Naive thymus-derived CD4-positive, alpha-beta T cell (primary cell): ENCODE data around the gene CAMTA1. TPM values are rescaled to one million over a fixed set of nuclear protein-coding genes. Genes with fewer than 3 reads are reported as not detected.

Source experiments
- ATAC-seq: fragments of 150-1000 bp; cut with Tn5 transposase; 2 replicates; pipeline ENCODE4 v1.10.0; 2021; ENCODE audit warnings: mild to moderate bottlenecking, moderate library complexity
- CTCF ChIA-PET: fragments of 350-600 bp; sonication (Branson Sonifier 250); formaldehyde crosslinking; loops from one replicate; lab custom pipeline; 2021; ENCODE audit warnings: antibody characterized with exemption; lab: Charles Lee
- POLR2A ChIA-PET: fragments of 350-600 bp; sonication (Branson Sonifier 250); formaldehyde crosslinking; loops from one replicate; lab custom pipeline; 2021; ENCODE audit warnings: antibody characterized with exemption, inconsistent platforms; lab: Charles Lee
- DNase-seq, 9 donors: peaks; one replicate each; pipeline versions ENCODE4 v3.0.0 to v3.0.0-alpha.2; 2020 to 2022; ENCODE audit warnings: mixed read lengths in 1 of 9
- H3K27ac ChIP-seq: one replicate; pipeline ENCODE4 v1.7.0; 2013; ENCODE audit warnings: mild to moderate bottlenecking, low read depth, low read length, moderate library complexity
- H3K27me3 ChIP-seq, 2 donors: one replicate each; pipeline ENCODE4 v1.7.0; 2013; ENCODE audit warnings: low read length in 2 of 2, mild to moderate bottlenecking in 2 of 2, moderate library complexity in 2 of 2; ENCODE audit not compliant: control insufficient read depth in 2 of 2, insufficient read depth in 2 of 2
- H3K36me3 ChIP-seq, 3 experiments: 1 replicate in 2 of 3; 2 replicates in 1 of 3; pipeline ENCODE4 v1.7.0; 2013; ENCODE audit warnings: low read length in 3 of 3, mild to moderate bottlenecking in 3 of 3, moderate library complexity in 1 of 3; ENCODE audit not compliant: insufficient read depth in 3 of 3, control insufficient read depth in 2 of 3
- H3K4me1 ChIP-seq, 2 donors: one replicate each; pipeline ENCODE4 v1.7.0; 2013; ENCODE audit warnings: low read length in 2 of 2, mild to moderate bottlenecking in 2 of 2, moderate library complexity in 1 of 2; ENCODE audit not compliant: control insufficient read depth in 2 of 2, insufficient read depth in 2 of 2
- H3K4me3 ChIP-seq: 2 replicates; pipeline ENCODE4 v1.7.0; 2013; ENCODE audit warnings: mild to moderate bottlenecking, low read length
- H3K9me3 ChIP-seq, 3 experiments: 1 replicate in 2 of 3; 2 replicates in 1 of 3; pipeline ENCODE4 v1.7.0; 2013; ENCODE audit warnings: low read length in 3 of 3; ENCODE audit not compliant: control insufficient read depth in 2 of 3
- H3K27ac Mint-ChIP-seq, 9 donors: one replicate each; pipeline ENCODE4 v1.8.0; 2020 to 2022; ENCODE audit warnings: mixed read lengths in 9 of 9, mild to moderate bottlenecking in 8 of 9, moderate library complexity in 5 of 9, inconsistent platforms in 2 of 9
- H3K27me3 Mint-ChIP-seq, 5 donors: one replicate each; pipeline ENCODE4 v1.8.0; 2021 to 2022; ENCODE audit warnings: mixed read lengths in 5 of 5, mild to moderate bottlenecking in 1 of 5
- H3K36me3 Mint-ChIP-seq, 5 donors: one replicate each; pipeline ENCODE4 v1.8.0; 2020 to 2022; ENCODE audit warnings: mixed read lengths in 5 of 5, mild to moderate bottlenecking in 3 of 5, inconsistent platforms in 1 of 5
- H3K4me1 Mint-ChIP-seq, 7 donors: one replicate each; pipeline ENCODE4 v1.8.0; 2020 to 2022; ENCODE audit warnings: mixed read lengths in 7 of 7, mild to moderate bottlenecking in 3 of 7, inconsistent platforms in 1 of 7
- H3K4me3 Mint-ChIP-seq, 10 donors: one replicate each; pipeline ENCODE4 v1.8.0; 2020 to 2022; ENCODE audit warnings: mild to moderate bottlenecking in 10 of 10, mixed read lengths in 10 of 10, moderate library complexity in 6 of 10, inconsistent platforms in 2 of 10
- H3K9me3 Mint-ChIP-seq, 11 donors: one replicate each; pipeline ENCODE4 v1.8.0; 2020 to 2022; ENCODE audit warnings: mixed read lengths in 11 of 11, mild to moderate bottlenecking in 4 of 11, inconsistent platforms in 1 of 11, moderate library complexity in 1 of 11
- intact Hi-C, 2 donors: fragments of 100-400 bp; cut with micrococcal nuclease; formaldehyde crosslinking; loops; one replicate each; pipeline ENCODE4 v1.15.1; 2023
- polyA plus RNA-seq, 2 donors: library from polyadenylated mRNA; unstranded; fragments of 300-500 nt; fragmentation: Illumina TruSeq; gene quantifications; one replicate each; pipeline ENCODE4 v1.2.3, GENCODE V29; 2021
- total RNA-seq, 6 experiments: library from RNA in 5 of 6; stranded (reverse) in 5 of 6; gene quantifications; 1 replicate in 5 of 6; 2 replicates in 1 of 6; pipeline ENCODE4 v1.2.3 and lab custom pipeline; 2021 to 2026

Gene CAMTA1
- total and polyA plus RNA-seq, 7 experiments from 2014 or later = 38.1 to 68.6 (median 42.6) TPM

DNA sequence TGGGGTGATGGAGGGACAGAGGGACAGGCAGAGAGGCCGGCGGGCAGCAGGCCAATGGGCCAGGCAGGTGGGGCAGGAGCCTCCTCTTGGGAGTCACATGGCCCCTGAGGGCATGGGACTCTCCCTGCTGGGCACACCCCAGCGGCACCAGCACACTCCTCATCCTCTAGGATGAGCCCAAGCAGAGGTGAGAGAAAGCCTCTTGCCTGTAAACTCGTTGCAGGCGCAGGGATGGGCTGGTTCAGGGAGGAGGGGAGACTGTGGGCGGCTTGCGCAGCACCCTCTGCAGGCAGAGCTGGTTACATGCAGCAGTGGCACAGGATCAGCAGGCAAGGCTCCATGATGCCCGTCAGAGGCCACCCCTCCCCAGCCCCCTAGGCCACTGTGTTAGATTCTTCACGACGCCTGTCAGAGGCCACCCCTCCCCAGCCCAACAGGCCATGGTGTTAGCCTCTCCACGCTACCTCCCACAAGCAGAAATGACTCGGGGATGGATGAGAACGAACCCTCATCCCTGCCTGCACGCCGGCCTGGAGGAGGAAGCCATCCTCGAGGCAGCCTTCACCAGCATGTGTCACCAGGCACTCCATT lies 776.2 kb downstream of the CAMTA1 start:
- H3K4me1 Mint-ChIP-seq = no peaks in the 10 kb centered on the region
- Histone ChIP-seq H3K9me3 (no peaks in the 10 kb centered on the region), H3K27ac (no peak overlapping the region), H3K4me1 (no peaks in the 10 kb centered on the region), H3K27me3 (no peaks in the 10 kb centered on the region), H3K4me3 (no peak overlapping the region), H3K36me3 (no peaks in the 10 kb centered on the region)
- no peak for DNase-seq
- H3K36me3 Mint-ChIP-seq = no peaks in the 10 kb centered on the region
- no peaks in the 10 kb centered on the region for H3K9me3 Mint-ChIP-seq
- ChIA-PET CTCF (no interaction called here), POLR2A (no interaction called here)
- no peak for ATAC-seq
- peaks cover 0 to 4% (median 0%) of the 10 kb centered on the region in 5 donors for H3K27me3 Mint-ChIP-seq
- no peak overlapping the region for H3K27ac Mint-ChIP-seq
- no peak overlapping the region for H3K4me3 Mint-ChIP-seq
- intact Hi-C loops = no loop called here

DNA sequence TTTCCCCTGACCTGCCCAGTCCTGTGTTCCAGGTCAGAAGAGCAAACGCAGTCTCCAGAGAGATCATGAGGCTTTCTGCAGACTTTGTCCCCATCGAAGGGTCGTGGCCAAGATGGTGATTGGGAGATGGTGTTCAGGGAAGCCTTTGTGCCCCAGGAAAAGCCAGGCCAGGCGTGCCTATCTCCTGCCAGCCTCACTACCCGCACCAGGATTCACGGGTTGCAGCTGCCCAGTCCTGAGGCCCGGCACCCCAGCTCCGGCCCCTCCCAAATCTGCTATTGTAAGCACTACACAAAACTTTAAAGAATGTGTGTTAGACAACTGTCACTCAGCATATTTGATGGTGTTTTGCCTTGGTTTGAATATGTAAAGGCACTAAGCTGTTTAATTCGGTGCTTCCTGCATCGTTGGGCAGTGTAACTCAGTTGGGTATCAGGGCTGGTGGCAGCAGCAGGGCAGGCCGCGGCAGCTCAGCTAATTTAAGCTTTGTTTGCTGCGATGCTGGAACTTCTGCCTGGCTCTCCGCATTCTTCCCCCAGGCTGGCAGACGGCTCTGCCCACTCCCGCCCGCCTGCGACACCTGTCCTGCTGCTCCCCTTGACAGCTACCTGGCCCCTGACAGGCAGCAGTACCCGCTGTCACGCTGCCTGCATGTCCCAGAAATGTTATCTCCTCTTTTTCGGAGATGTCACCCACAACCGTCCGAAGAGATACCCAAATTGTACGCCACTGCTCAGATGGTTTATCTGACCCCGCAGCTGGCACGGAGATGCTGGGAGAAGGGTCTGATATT lies 776.9 kb downstream of the CAMTA1 start:
- ATAC-seq = no peak
- no peak for DNase-seq
- Mint-ChIP-seq H3K9me3 (no peaks in the 10 kb centered on the region), H3K36me3 (no peaks in the 10 kb centered on the region), H3K27ac (no peak overlapping the region), H3K4me3 (no peak overlapping the region), H3K4me1 (no peaks in the 10 kb centered on the region), H3K27me3 (peaks cover 0 to 4% (median 0%) of the 10 kb centered on the region in 5 donors)
- Histone ChIP-seq H3K4me1 (no peaks in the 10 kb centered on the region), H3K4me3 (no peak overlapping the region), H3K27ac (no peak overlapping the region), H3K36me3 (no peaks in the 10 kb centered on the region), H3K9me3 (no peaks in the 10 kb centered on the region), H3K27me3 (no peaks in the 10 kb centered on the region)
- intact Hi-C loops = no loop called here
- ChIA-PET POLR2A (no interaction called here), CTCF (no interaction called here)

- Mint-ChIP-seq H3K4me1 (no peaks in the 10 kb centered on the region), H3K9me3 (no peaks in the 10 kb centered on the region), H3K4me3 (no peak overlapping the region), H3K27me3 (peaks cover 0 to 4% (median 0%) of the 10 kb centered on the region in 5 donors), H3K27ac (no peak overlapping the region), H3K36me3 (no peaks in the 10 kb centered on the region)
- Histone ChIP-seq H3K27ac (no peak overlapping the region), H3K4me3 (no peak overlapping the region), H3K27me3 (no peaks in the 10 kb centered on the region), H3K4me1 (no peaks in the 10 kb centered on the region), H3K9me3 (peaks cover 0 to 2% (median 0%) of the 10 kb centered on the region in 3 experiments), H3K36me3 (no peaks in the 10 kb centered on the region)
- POLR2A ChIA-PET = no interaction called here
- intact Hi-C loops = no loop called here
- CTCF ChIA-PET = no interaction called here
- DNase-seq (no peak), ATAC-seq (no peak)
These were observed 777.7 kb downstream of the CAMTA1 start for GRCh38 chr1:7562729-7563605.

GRCh38 chr1:7564137-7564536 lies 778.9 kb downstream of the CAMTA1 start:
- no peaks in the 10 kb centered on the region for H3K9me3 Mint-ChIP-seq
- Histone ChIP-seq H3K4me1 (no peaks in the 10 kb centered on the region), H3K27me3 (no peaks in the 10 kb centered on the region), H3K36me3 (no peaks in the 10 kb centered on the region), H3K27ac (no peak overlapping the region), H3K4me3 (no peak overlapping the region), H3K9me3 (peaks cover 0 to 4% (median 0%) of the 10 kb centered on the region in 3 experiments)
- ChIA-PET POLR2A (no interaction called here), CTCF (no interaction called here)
- no peaks in the 10 kb centered on the region for H3K36me3 Mint-ChIP-seq
- ATAC-seq = no peak
- no peak overlapping the region for H3K27ac Mint-ChIP-seq
- intact Hi-C loops = no loop called here
- H3K4me1 Mint-ChIP-seq = no peaks in the 10 kb centered on the region
- DNase-seq = no peak
- H3K4me3 Mint-ChIP-seq = no peak overlapping the region
- peaks cover 0 to 4% (median 0%) of the 10 kb centered on the region in 5 donors for H3K27me3 Mint-ChIP-seq

DNA sequence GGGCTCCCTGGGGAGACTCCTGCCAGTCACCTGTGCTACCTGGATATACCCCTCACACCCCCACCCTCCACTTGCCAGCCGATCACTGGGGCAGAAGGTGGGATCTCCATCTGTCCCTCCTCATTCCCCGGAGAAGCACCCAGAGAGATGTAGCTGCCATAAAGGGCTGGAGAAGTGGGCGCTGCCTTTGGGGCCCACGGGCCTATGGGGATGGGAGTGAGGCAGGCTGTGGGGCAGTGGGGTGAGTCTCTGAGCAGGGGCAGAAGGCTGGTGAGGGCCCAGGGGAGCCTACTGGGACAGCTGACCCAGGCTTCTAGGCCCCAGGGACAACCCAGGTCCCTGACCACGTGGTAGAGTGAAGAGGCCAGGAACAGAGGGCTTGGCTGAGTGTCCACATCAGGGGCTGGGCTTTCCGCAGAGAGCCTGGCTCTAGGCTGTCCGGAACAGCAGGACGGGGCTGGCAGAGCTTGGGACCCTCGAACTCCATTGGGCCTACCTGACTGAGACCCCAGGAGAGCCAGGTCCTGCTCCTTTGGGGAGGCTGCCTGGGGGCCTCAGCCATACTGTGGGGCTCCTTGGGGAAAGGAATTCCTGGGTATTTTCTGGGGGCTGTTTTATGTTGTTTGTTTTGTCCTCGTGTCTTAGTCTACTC lies 780.0 kb downstream of the CAMTA1 start:
- DNase-seq = no peak
- intact Hi-C loops = no loop called here
- Mint-ChIP-seq H3K36me3 (no peaks in the 10 kb centered on the region), H3K9me3 (no peaks in the 10 kb centered on the region), H3K27me3 (peaks cover 0 to 4% (median 0%) of the 10 kb centered on the region in 5 donors), H3K4me3 (no peak overlapping the region), H3K4me1 (no peaks in the 10 kb centered on the region), H3K27ac (no peak overlapping the region)
- POLR2A ChIA-PET = no interaction called here
- no peak for ATAC-seq
- Histone ChIP-seq H3K4me1 (no peaks in the 10 kb centered on the region), H3K36me3 (no peaks in the 10 kb centered on the region), H3K27ac (no peak overlapping the region), H3K9me3 (peaks cover 0 to 4% (median 0%) of the 10 kb centered on the region in 3 experiments), H3K4me3 (no peak overlapping the region), H3K27me3 (no peaks in the 10 kb centered on the region)
- CTCF ChIA-PET = no interaction called here

GRCh38 chr1:7566417-7567375 lies 781.4 kb downstream of the CAMTA1 start:
- Mint-ChIP-seq H3K27ac (no peak overlapping the region), H3K36me3 (no peaks in the 10 kb centered on the region), H3K9me3 (no peaks in the 10 kb centered on the region), H3K27me3 (peaks cover 0 to 4% (median 0%) of the 10 kb centered on the region in 5 donors), H3K4me1 (no peaks in the 10 kb centered on the region), H3K4me3 (no peak overlapping the region)
- ChIA-PET POLR2A (no interaction called here), CTCF (no interaction called here)
- peaks cover 0 to 4% (median 0%) of the 10 kb centered on the region in 3 experiments for H3K9me3 ChIP-seq
- ATAC-seq (no peak), DNase-seq (no peak)
- H3K4me3 ChIP-seq = no peak overlapping the region
- intact Hi-C loops = no loop called here
- H3K4me1 ChIP-seq = no peaks in the 10 kb centered on the region
- no peak overlapping the region for H3K27ac ChIP-seq
- no peaks in the 10 kb centered on the region for H3K36me3 ChIP-seq
- H3K27me3 ChIP-seq = no peaks in the 10 kb centered on the region
